ENCODE data around the gene TEKTIP1. TPM values are rescaled to one million over a fixed set of nuclear protein-coding genes. Genes with fewer than 3 reads are reported as not detected.

TEKTIP1 gene
- total and polyA plus RNA-seq, 2 experiments from 2014 or later: 5.4 to 5.9 TPM

GRCh38 chr19:3533563-3534216 lies 5.3 kb upstream of the TEKTIP1 start:
- no peaks in the 10 kb centered on the region for H3K27me3 ChIP-seq
- no peak overlapping the region for H3K4me3 ChIP-seq
- no peak for DNase-seq (ENCODE audit: low read depth in 1 of 2, low spot score in 1 of 2)
- no peak overlapping the region for H3K27ac ChIP-seq
- H3K36me3 ChIP-seq: peaks cover 22% of the 10 kb centered on the region
- H3K9me3 ChIP-seq (ENCODE audit: low read depth): no peaks in the 10 kb centered on the region
- H3K4me1 ChIP-seq (ENCODE audit: low read depth): no peaks in the 10 kb centered on the region
- TF ChIP-seq CTCF (IDR thresholded peaks at IDR 0.05; ENCODE audit: low read depth, low read length): no peak

DNA sequence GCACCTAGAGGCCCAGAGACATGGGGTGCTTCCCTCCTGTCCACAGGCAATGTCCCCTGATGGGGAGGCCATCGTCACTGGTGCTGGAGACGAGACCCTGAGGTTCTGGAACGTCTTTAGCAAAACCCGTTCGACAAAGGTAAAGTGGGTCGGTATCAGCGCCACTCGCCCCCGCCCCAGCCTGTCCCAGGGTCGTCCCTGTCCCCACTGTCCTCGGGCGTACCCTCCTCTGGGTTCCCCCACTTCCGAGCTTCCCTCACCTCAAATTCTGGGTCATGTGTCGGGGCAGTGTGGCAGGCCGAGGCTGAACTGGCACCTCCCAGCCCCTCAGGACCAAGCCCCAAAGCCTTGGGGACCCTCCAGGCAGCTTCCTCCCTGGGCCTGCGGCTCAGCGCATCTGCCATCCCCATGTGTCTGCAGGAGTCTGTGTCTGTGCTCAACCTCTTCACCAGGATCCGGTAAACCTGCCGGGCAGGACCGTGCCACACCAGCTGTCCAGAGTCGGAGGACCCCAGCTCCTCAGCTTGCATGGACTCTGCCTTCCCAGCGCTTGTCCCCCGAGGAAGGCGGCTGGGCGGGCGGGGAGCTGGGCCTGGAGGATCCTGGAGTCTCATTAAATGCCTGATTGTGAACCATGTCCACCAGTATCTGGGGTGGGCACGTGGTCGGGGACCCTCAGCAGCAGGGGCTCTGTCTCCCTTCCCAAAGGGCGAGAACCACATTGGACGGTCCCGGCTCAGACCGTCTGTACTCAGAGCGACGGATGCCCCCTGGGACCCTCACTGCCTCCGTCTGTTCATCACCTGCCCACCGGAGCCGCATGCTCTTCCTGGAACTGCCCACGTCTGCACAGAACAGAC lies 4.4 kb upstream of the TEKTIP1 start:
- no peak for DNase-seq (ENCODE audit: low read depth in 1 of 2, low spot score in 1 of 2)
- Histone ChIP-seq H3K9me3 (ENCODE audit: low read depth) (no peaks in the 10 kb centered on the region), H3K27ac (no peak overlapping the region), H3K27me3 (no peaks in the 10 kb centered on the region), H3K36me3 (peaks cover 22% of the 10 kb centered on the region), H3K4me1 (ENCODE audit: low read depth) (no peaks in the 10 kb centered on the region), H3K4me3 (no peak overlapping the region)
- TF ChIP-seq CTCF (IDR thresholded peaks at IDR 0.05; ENCODE audit: low read depth, low read length): no peak

GRCh38 chr19:3535235-3535535 lies 3.8 kb upstream of the TEKTIP1 start:
- H3K9me3 ChIP-seq (ENCODE audit: low read depth): no peaks in the 10 kb centered on the region
- no peak for DNase-seq (ENCODE audit: low read depth in 1 of 2, low spot score in 1 of 2)
- H3K27ac ChIP-seq: no peak overlapping the region
- no peaks in the 10 kb centered on the region for H3K4me1 ChIP-seq (ENCODE audit: low read depth)
- no peaks in the 10 kb centered on the region for H3K27me3 ChIP-seq
- no peak overlapping the region for H3K4me3 ChIP-seq
- peaks cover 22% of the 10 kb centered on the region for H3K36me3 ChIP-seq
- TF ChIP-seq CTCF (IDR thresholded peaks at IDR 0.05; ENCODE audit: low read depth, low read length): no peak

GRCh38 chr19:3535563-3535965 lies 3.4 kb upstream of the TEKTIP1 start:
- H3K4me3 ChIP-seq: no peak overlapping the region
- no peak overlapping the region for H3K27ac ChIP-seq
- no peak for DNase-seq (ENCODE audit: low read depth in 1 of 2, low spot score in 1 of 2)
- no peak for TF ChIP-seq CTCF (IDR thresholded peaks at IDR 0.05; ENCODE audit: low read depth, low read length)
- peaks cover 22% of the 10 kb centered on the region for H3K36me3 ChIP-seq
- no peaks in the 10 kb centered on the region for H3K4me1 ChIP-seq (ENCODE audit: low read depth)
- H3K27me3 ChIP-seq: no peaks in the 10 kb centered on the region
- no peaks in the 10 kb centered on the region for H3K9me3 ChIP-seq (ENCODE audit: low read depth)

GRCh38 chr19:3535981-3536380 lies 3.0 kb upstream of the TEKTIP1 start:
- H3K27ac ChIP-seq: no peak overlapping the region
- no peaks in the 10 kb centered on the region for H3K27me3 ChIP-seq
- H3K4me3 ChIP-seq: no peak overlapping the region
- DNase-seq (ENCODE audit: low read depth in 1 of 2, low spot score in 1 of 2): no peak
- no peak for TF ChIP-seq CTCF (IDR thresholded peaks at IDR 0.05; ENCODE audit: low read depth, low read length)
- no peaks in the 10 kb centered on the region for H3K9me3 ChIP-seq (ENCODE audit: low read depth)
- peaks cover 22% of the 10 kb centered on the region for H3K36me3 ChIP-seq
- no peaks in the 10 kb centered on the region for H3K4me1 ChIP-seq (ENCODE audit: low read depth)

All from cardiac muscle cell (in vitro differentiated cells and primary cell).